Lung (tissue), 12 donors: Measurements from ENCODE around the gene PROM1. TPM values are rescaled to one million over a fixed set of nuclear protein-coding genes. Genes with fewer than 3 reads are reported as not detected.

Source experiments
- ATAC-seq: fragments of 200-7000 bp; cut with Tn5 transposase; one replicate; pipeline ENCODE4 v1.9.1; 2020; ENCODE audit warnings: moderate number of reproducible peaks; ENCODE audit not compliant: insufficient read depth, low FRiP score
- DNase-seq, 3 donors: peaks; one replicate each; pipeline ENCODE4 v3.0.0-alpha.2; 2013 to 2017
- H3K27ac ChIP-seq, 2 donors: one replicate each; pipeline ENCODE4 v1.5.1; 2013; ENCODE audit warnings: mild to moderate bottlenecking in 2 of 2, moderate library complexity in 2 of 2, control low read depth in 1 of 2, inconsistent platforms in 1 of 2, low read depth in 1 of 2, low read length in 1 of 2
- H3K27me3 ChIP-seq, 3 donors: one replicate each; pipeline ENCODE4 v1.5.1; 2013; ENCODE audit warnings: low read length in 2 of 3; ENCODE audit not compliant: control insufficient read depth in 3 of 3, insufficient read depth in 3 of 3
- H3K36me3 ChIP-seq, 4 donors: one replicate each; pipeline ENCODE4 v1.5.1; 2013; ENCODE audit warnings: low read length in 4 of 4, mild to moderate bottlenecking in 1 of 4, moderate library complexity in 1 of 4; ENCODE audit not compliant: control insufficient read depth in 4 of 4, insufficient read depth in 4 of 4
- H3K4me1 ChIP-seq, 5 donors: one replicate each; pipeline ENCODE4 v1.5.1; 2013; ENCODE audit warnings: low read length in 5 of 5, mild to moderate bottlenecking in 2 of 5, moderate library complexity in 1 of 5; ENCODE audit not compliant: control insufficient read depth in 5 of 5, insufficient read depth in 5 of 5
- H3K4me3 ChIP-seq: one replicate; pipeline ENCODE4 v1.5.1; 2013; ENCODE audit warnings: mild to moderate bottlenecking, control low read depth, moderate library complexity
- H3K9ac ChIP-seq, 2 donors: one replicate each; pipeline ENCODE4 v1.5.1; 2013; ENCODE audit warnings: low read length in 2 of 2, control low read depth in 1 of 2; ENCODE audit not compliant: insufficient read depth in 1 of 2
- H3K9me3 ChIP-seq, 4 donors: one replicate each; pipeline ENCODE4 v1.5.1; 2013; ENCODE audit warnings: low read length in 3 of 4, mild to moderate bottlenecking in 1 of 4, moderate library complexity in 1 of 4; ENCODE audit not compliant: control insufficient read depth in 4 of 4, insufficient read depth in 3 of 4
- WGBS, 2 donors: extraction: QIAGEN DNeasy Blood & Tissue Kit; methylation state at CpG; one replicate each; pipeline ENCODE4 v1.1.7; 2013; 5-methylcytosine and 5-hydroxymethylcytosine counted together
- polyA plus RNA-seq, 2 donors: library from polyadenylated mRNA; stranded (reverse); fragments of 200-250 nt; gene quantifications; one replicate each; pipeline ENCODE4 v1.2.1, GENCODE V29; 2013
- total RNA-seq, 2 donors: library from RNA; depleted of rRNA in 1 of 2; stranded (reverse); fragments of >200 nt in 1 of 2; gene quantifications; one replicate each; pipeline ENCODE4 v1.2.1, GENCODE V29; 2014 to 2021
- TF ChIP-seq, protein P1 (sequence below): IDR thresholded peaks from 2 replicates; pipeline ENCODE4 v1.5.1; 2012; ENCODE audit warnings: mild to moderate bottlenecking; ENCODE audit errors: control extremely low read depth, extremely low read depth
- donor health status: control.
- donor health status: control.
- donor health status: Bipolar disorder and iron deficiency.
- donor health status: healthy.
- donor health status: DM: yes; HTN: yes; CAD: no.

The PROM1 gene
- total and polyA plus RNA-seq, 4 donors = 6.7 to 49.5 (median 27.6) TPM

DNA sequence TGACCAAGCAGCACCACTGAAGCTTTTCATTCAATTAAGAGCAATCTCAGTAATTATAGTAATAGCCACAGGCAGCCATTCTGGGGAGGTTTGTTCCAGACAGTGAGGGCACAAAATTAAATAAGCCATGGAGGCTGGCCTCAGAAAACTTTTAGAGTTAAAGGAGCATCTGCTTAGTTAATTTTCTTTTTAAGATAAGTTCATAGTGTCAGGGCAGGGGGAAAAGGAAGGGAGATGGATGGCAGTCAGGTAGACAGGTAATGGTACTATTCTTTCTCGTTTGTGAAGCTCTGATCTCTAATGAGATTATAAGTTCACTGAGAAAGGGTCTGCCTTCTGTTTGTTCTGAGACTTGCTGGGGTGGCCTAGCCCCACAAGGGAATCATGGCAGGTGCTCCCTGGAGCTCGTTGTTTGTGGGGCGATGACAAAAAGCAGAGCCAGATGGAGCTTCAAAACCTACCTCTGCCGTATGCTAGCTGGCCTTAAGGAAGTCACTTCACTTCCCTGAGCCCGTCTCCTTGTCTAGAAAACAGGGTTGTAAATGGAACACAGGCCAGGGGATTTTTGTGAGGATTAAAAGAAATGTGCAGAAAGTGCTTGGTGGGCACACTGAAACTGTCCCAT, 76.2 kb downstream of the PROM1 start:
- DNase-seq (no peak), ATAC-seq (no peak)
- no peak overlapping the region for H3K9ac ChIP-seq
- no peaks in the 10 kb centered on the region for H3K36me3 ChIP-seq
- TF ChIP-seq, protein P1, sequence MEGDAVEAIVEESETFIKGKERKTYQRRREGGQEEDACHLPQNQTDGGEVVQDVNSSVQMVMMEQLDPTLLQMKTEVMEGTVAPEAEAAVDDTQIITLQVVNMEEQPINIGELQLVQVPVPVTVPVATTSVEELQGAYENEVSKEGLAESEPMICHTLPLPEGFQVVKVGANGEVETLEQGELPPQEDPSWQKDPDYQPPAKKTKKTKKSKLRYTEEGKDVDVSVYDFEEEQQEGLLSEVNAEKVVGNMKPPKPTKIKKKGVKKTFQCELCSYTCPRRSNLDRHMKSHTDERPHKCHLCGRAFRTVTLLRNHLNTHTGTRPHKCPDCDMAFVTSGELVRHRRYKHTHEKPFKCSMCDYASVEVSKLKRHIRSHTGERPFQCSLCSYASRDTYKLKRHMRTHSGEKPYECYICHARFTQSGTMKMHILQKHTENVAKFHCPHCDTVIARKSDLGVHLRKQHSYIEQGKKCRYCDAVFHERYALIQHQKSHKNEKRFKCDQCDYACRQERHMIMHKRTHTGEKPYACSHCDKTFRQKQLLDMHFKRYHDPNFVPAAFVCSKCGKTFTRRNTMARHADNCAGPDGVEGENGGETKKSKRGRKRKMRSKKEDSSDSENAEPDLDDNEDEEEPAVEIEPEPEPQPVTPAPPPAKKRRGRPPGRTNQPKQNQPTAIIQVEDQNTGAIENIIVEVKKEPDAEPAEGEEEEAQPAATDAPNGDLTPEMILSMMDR = no peak
- H3K27ac ChIP-seq = no peak overlapping the region
- WGBS, 2 donors = 75 to 89% methylated on average over 5 of the region's 5 CpGs
- H3K4me3 ChIP-seq = no peak overlapping the region
- H3K27me3 ChIP-seq = no peaks in the 10 kb centered on the region
- H3K4me1 ChIP-seq = no peaks in the 10 kb centered on the region
- H3K9me3 ChIP-seq = no peaks in the 10 kb centered on the region

DNA sequence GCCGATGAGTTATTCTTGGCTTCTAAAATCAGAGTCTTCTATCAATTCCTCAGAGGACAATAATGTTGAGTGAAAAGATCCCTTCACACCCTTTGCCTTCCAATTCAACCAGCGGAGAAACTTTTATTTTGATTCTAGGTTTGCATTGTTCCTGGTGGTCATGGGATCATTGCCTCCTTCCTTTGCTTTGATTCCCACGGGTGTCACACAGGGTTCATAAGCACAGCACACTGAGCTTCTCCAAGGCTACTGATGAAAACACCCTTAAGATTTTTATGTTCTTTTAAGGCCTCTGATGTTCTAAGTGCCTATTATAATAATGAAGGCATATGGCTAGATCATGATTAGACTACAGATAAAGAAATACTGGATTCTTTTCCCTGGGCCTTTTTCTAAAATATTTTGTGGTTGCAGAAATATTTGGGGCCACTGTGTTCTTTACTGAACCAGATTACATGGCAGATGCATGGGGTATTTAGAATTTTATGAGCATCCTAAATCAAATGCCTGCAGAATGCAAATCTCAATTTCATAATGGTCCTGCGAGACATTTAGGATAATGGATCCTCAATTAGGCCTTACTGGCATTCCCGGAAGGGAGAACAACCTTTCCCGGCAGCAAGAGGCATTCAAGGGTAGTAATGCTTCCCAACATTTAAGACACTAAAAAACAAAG, 76.9 kb downstream of the PROM1 start:
- WGBS, 2 donors = 92% methylated on average over 6 of the region's 6 CpGs

DNA sequence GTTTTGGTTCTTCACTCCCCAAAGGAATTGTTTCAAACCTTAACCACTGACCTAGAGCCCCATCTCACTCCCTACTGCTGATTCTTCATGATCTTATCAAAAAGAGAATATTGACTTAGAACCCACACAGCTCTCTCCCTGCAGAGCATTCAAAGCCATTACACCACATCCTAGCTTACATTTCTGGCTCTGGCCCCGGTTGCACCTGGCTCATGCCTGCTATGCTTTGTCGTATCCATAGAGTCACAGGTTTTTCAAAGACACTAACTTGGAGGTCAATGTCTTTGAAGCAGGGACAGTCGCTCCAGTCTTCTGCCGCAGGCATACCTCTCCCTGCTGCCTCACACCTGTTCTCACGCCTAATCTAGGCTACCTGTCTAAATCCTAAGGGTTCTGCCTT, 78.1 kb downstream of the PROM1 start:
- Histone ChIP-seq H3K4me1 (no peaks in the 10 kb centered on the region), H3K27me3 (no peaks in the 10 kb centered on the region), H3K27ac (no peak overlapping the region), H3K9me3 (no peaks in the 10 kb centered on the region), H3K9ac (no peak overlapping the region), H3K4me3 (no peak overlapping the region), H3K36me3 (no peaks in the 10 kb centered on the region)
- WGBS, 2 donors = 80 to 97% methylated on average over 5 of the region's 5 CpGs
- DNase-seq = no peak
- ATAC-seq = no peak
- TF ChIP-seq, protein P1 = no peak

More for the DNA sequence above, 76.9 kb downstream of the PROM1 start:
- TF ChIP-seq, protein P1 = no peak
- Histone ChIP-seq H3K4me1 (no peaks in the 10 kb centered on the region), H3K36me3 (no peaks in the 10 kb centered on the region), H3K9me3 (no peaks in the 10 kb centered on the region), H3K27ac (no peak overlapping the region), H3K4me3 (no peak overlapping the region), H3K9ac (no peak overlapping the region), H3K27me3 (no peaks in the 10 kb centered on the region)
- DNase-seq (no peak), ATAC-seq (no peak)
